GM19025 (cell line): ENCODE measurements around the gene FRRS1.
"Not testable (repeated sequence)": the region's sequence is repeated elsewhere in the genome, so short reads cannot be mapped to it uniquely, and the experiment has no call there.

Experiments
- ATAC-seq: cut with Tn5 transposase; IDR thresholded peaks from one replicate; pipeline ENCODE4 v1.9.1; 2021; ENCODE audit warnings: mild to moderate bottlenecking, low read depth, moderate library complexity; ENCODE audit not compliant: unreplicated experiment

FRRS1 gene

DNA sequence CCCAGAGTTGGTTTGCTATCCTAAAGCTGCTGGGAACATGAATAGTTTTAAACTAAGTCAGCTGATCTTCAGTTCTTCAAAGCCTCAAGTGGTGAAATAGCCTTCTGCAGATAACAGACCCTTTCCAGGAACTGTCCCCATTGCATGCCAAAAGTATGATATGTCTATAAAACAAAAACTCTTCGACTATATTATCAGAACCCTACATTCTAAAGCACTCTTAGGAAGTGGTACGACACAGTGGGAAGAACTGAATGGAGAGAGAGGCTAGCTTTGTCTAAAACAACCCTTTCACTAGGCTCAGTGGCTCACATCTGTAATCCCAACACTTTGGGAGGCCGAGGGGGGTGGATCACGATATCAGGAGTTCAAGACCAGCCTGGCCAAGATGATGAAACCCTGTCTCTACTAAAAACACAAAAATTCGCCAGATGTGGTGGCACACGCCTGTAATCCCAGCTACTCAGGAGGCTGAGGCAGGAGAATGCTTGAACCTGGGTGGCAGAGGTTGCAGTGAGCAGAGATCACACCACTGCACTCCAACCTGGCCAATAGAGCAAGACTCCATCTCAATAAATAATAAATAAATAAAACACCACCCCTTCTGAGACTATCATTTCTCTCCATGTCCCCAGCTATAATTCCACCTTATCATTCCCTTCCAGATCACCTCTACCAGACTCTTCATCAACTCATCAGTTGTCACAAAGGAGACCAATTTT lies 2.2 kb upstream of the FRRS1 start:
- no peak for ATAC-seq

DNA sequence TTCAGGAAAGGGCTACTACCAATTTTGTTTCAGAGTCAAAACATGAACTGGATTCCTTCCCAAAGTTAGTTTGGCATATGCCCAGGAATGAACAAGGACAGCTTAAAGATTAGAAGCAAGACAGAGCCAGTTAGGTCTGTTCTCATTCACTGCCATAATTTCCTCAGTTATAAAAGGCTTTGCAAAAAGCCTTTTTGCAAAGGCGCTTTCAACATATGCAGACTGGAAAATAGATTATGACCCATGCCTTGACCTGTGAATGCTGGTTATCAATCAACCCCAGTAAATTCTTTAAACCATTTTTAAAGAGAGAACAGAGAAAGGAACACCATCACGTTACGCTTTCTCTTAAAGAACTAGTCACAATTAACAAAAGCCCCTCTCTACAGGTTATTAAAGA lies 1.7 kb upstream of the FRRS1 start:
- ATAC-seq, result no peak

DNA sequence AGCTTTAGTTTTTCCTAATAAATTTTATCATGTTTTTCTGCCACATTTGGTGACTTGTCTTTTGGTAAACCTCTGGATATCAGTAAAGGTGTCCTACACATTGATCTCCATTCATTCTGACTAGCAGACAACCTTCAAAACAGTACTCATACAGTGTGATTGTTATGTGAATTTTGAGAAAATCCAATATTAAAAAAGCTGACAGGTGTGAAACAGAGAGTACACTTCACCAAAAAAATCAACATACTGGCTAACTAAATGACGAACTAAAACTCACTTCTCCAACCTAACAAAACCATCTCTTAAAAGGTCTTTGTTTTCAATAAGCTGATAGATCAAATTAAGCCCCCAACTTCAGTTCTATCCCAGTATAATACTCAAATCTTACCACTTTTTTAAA lies 1.5 kb downstream of the FRRS1 start:
- no peak for ATAC-seq

DNA sequence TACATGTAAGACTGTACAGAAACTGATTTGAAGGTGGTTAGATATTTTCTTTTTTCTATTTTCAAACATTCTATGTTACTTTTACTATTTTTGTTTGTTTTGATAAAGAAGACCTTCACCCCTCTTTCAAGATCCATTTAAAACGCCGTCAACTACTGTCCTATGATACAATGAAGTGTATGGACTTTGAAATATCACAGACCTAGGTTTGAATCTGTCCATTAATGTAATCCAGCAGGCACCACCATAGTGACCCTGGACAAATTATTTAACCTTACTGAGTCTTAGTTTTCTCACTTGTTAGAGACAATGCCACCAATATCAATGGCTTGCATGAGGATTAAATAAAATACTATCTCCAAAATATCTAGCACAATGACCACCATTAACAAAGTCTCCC lies 2.0 kb downstream of the FRRS1 start:
- no peak for ATAC-seq

DNA sequence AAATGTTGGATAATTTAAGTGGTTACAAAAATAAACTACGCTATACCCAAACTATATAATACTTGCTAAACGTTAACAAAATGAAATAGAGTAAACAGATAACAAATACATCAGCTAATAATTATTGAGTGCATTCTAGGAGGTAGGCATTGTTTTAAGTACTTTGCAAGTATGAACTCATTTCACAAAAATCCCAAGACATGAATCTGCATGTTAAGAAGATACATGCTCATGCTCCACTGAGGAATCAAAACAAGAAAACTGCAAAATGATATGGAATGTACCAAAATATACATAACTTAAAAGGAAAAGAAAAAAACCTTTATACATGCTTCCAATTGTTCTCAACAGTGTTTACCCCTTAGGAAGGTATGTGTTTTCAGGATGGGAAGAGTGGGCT lies 2.5 kb downstream of the FRRS1 start:
- no peak for ATAC-seq

DNA sequence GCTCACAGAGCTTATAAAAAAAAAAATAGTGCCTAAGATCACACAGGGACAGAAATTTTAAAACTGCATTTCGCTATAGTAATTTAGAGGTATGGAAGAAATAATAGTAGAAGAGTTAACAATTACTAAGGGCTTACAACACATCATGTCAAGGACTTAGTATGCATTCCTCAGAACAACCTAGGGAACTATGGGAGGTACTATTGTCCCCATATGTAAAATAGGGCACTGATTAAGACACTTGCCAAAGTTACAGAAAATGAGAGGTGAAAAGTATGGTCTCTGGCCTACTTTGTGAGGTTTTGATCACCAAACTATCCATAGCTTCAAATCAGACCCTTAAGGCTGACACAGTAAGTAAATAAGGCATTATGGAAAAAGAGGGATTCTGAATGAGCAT lies 4.7 kb downstream of the FRRS1 start:
- ATAC-seq, result no peak

DNA sequence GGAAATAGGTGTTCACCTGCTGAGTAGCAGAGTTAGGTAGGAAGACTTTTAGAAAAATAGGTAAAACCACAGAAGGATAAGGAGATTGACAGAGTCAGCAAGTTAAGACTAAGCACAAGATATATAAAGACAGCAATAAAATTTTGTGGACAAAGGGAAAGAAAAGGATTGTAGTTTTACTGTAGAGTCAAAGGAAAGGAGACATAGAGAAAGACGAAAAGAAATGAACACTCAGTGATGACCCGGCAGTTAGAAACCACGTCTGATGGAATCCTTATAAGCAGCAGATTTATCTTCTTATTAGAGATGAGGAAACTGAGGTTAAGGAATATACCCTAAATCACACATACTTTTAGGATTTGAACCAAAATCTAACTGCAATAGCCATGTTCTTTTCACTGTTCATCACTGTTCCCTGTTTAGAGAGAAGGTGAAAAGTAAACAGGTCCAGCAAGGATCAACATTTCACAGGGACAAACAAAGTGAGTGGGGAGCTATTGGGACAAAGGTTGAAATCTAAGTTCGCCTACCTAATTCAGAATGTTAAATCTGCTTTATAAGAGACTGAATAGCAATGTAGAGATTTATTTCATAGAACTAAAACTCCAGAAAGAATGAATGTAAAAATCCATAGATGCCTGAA lies 6.8 kb downstream of the FRRS1 start:
- ATAC-seq, result no peak

DNA sequence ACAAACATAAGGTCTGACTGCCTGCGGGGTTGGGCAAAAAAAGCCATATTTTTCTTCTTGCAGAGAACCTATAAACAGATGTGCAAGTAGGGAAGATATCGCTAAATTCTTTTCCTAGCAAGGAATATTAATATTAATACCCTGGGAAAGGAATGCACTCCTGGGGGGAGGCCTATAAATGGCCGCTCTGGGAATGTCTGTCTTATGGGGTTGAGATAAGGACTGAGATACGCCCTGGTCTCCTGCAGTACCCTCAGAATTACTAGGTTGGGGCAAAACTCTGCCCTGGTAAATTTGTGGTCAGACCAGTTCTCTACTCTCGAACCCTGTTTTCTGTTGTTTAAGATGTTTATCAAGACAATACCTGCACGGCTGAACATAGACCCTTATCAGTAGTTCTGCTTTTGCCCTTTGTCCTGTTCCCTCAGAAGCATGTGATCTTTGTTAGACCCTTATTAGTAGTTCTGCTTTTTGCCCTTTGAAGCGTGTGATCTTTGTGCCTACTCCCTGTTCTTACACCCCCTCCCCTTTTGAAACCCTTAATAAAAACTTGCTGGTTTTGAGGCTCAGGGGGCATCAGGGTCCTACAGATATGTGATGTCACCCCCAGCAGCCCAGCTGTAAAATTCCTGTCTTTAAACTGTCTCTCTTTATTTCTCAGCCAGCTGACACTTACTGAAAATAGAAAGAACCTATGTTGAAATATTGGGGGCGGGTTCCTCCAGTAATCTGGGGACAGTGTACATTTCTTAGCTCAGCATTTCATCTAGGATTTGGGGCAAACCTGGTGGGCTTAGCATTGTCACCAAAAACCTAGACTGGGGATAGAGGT lies 7.5 kb downstream of the FRRS1 start:
- ATAC-seq, result not testable (repeated sequence)

DNA sequence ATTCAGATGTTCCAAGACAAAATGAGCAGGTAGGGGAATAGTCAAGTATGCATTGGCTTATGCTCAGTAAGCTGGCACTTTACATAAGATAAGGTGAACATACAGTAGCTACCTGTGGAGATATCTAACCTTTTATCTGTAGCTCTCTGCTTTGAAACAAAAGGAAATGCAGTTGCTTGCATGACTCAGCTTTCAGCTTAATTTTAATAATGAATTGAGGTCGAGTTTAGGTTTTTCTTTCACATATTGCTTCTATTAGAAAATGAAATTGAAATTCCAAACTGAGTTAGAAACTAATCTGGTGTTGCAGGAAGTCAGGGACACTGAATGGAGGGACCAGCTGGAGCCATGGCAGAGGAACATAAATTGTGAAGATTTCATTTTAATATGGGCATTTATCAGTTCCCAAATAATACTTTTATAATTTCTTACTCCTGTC lies 8.3 kb downstream of the FRRS1 start:
- peak; percentile 82 for ATAC-seq

DNA sequence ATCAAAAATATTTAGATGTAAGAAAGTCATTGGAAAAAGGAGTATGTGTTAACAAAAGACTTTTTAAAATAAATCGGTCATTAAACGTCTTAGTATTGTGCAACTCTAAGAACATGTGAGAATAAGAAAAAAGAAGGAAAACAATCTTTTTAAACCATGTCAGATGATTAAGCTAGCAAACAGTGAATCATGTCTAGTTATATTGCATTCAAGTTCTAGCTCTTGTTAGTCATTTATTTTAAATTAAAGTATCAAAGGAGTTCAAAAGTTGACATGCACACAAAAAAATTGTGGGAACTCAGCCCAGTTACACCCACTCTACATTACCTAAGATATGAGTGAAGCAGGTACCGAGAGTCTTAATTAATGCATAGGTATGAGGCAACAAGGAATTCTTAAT lies 9.8 kb downstream of the FRRS1 start:
- no peak for ATAC-seq

DNA sequence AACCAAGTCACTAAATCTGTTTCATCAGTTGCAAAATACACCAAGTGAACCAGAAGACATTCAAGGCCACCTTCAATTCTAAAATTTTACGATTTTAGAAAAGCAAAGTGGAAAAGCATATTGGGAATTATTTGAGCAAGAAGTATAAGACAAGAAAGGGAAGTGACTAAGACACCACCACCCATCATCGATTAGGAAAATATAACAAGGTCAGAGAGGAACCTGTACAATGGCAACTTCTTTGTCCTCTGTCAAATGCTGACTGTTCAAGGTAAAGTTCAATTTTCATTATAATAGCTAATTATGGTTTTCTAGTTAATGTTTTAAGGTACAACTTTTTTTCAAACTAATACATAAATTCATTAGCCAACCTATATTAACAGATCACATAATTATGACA lies 10.8 kb downstream of the FRRS1 start:
- no peak for ATAC-seq

DNA sequence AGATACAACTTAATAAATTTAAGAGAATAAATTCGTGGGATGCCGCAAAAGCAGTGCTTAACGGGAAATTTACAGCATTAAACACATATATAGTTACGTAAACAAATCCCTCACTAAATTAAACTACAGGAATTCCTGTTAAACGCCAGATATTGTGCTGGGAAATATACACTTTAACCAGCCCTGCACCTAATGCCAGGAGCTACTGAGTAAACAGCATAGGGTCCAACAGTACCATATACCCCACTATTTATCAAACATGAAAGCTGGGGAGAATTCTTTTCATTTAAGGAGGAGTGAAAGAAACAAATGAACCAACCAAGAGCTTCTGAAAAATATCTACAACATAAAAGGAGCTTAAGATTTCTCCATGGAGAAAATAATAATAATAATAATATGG lies 11.7 kb downstream of the FRRS1 start:
- no peak for ATAC-seq

DNA sequence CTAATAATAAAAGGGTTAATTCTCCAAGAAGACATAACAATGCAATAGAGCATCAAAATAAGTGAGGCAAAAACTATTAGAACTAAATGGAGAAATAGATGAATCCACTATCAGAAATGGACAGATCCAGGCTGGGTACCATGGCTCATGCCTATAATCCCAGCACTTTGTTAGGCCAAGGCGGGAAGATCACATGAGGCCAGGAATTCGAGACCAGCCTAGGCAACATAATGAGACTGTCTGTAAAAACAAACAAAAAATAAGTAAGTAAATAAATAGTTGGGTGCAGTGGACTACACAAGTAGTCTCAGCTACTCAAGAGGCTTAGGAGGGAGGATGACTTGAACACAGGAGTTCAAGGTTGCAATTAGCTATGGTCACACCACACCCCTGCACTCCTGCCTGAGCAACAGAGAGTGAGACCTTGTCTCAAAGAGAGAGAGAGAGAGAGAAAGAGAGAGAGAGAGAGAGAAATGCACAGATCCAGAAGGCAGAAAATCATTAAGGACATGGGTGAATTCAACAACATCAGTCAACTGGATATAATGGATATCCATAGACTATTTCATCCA lies 12.3 kb downstream of the FRRS1 start:
- ATAC-seq, result no peak

DNA sequence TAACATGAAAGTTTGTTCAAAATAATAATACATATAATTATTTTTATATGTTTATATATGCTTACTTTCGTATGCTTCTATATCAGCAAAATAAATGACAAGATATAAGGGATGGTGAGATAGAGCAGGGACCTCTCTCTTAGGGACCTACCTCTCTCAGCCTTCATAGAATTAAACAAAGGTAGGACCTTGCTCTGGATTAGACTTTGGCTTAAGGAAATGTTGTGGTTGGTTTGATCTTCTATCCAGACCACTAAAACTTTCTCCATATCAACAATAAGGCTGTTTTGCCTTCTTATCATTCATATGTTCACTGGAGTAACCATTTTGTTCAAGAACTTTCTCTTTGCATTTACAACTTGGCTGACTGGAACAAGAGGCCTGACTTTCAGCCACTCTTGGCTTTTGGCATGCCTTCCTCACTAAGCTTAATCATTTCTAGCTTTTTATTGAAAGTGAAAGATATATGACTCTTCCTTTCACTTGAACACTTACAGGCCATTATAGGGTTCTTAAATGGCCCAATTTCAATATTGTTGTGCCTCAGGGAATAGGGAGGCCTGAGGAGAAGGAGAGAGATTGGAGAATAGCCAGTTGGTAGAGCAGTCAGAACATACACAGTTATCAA lies 14.4 kb downstream of the FRRS1 start:
- ATAC-seq, result peak; percentile 77

DNA sequence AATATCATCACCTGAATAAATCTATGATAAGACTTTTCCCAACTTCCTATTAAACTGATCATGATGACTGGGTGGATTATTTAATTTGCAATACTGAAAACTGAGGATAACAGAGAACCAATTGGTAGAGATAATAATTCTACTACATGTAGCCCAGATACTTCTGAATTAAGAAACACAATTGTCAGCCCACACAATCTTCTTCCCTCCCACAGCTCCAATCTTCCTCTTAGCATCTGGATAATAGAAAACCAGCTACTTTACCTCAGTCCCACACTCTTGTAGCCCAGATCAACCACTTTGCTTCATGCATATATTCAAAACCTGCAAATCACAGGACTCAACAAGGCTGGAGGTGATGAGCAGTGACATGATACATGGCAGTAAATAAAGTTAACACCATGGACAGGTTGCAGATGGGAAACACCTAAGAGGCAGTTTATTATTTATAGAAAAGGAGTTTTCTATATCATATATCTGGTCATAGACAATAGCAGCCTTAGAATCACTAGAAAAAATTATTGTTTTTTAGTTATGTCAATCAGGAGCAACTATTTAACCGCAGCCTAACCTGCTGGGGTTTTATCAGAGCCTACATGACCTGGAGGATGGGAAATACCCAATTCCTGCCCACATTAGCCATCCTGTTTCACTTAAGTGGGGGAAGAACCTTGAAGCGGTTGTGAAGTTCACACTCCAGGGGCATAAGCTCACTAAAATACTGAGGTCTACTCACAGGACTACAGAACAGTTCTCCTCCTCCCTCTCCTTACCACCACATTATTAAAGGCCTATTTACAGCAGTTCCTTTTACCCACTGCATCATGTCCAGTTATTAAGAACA lies 16.7 kb downstream of the FRRS1 start:
- peak; percentile 83 for ATAC-seq

DNA sequence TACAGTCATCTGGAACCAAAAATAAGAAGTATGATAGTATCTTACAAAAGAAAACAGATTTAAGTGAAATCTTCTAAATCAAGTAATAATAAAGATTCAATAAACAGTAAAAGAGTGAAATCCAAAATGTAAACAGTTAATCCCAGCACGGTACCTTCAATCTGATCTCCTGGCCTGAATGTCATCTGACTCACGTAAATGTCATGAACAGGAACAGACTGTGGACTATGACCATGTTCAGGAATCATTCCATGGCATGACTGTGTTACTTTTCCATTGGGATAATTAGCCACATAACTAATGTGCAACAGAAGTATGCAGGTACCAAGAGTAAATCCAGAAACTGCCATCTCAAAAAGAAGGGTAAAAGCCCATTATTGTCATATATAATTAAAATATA lies 18.0 kb downstream of the FRRS1 start:
- no peak for ATAC-seq

DNA sequence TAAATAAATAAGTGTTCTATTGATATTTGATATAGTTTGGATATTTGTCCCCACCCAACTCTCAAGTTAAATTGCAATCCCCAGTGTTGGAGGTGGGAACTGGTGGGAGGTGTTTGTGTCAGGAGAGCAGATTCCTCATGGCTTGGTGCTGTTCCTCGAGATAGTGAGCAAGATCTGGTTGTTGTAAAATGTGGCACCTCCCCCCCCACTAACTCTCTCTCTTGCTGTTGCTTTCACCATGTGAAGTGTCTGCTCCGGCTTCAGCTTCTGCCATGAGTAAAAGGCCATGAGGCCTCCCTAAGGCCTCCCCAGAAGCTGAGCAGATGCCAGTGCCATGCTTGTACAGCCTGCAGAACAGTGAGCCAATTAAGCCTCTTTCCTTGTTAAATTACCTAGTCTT lies 20.8 kb downstream of the FRRS1 start:
- ATAC-seq, result no peak

DNA sequence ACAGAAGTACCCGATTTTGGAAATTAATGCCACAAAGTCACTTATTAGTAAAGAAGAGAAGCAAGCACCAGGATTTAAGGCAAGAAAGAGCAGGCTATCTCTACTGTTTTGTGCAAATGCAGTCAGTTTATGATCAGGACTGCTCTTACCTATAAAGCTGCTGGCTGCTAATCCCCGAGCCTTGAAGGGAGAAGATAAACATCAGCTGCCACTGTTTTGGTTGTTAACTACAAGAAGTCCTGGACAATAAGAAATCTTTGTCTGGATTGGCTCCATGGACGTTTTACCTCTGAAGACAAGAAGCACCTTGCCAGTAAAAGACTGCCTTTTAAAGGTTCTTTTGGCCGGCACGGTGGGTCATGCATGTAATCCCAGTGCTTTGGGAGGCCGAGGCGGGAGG lies 21.4 kb downstream of the FRRS1 start:
- ATAC-seq, result no peak

DNA sequence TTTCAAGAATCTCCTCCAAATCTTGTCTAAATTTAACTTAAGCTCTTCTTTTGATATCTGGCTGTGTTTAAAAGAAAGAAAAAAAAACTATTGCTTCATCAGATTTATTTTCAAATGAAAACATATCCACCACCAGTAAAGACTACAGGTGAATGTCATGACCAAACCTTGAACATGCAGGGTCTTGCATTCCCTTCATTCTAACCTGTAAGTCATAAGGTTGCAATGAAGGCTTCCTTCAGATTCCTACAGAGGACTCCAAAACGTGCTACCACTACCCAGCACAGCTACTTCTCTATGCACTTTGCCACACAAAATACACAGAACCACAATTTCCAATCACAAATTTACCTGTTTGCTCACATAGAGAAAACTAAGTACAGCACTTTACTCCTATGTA lies 26.3 kb downstream of the FRRS1 start:
- ATAC-seq, result no peak
